COLO668 (cell line): ENCODE data around the gene DIP2A.
"Not testable (repeated sequence)": the region's sequence is repeated elsewhere in the genome, so short reads cannot be mapped to it uniquely, and the experiment has no call there.

ENCODE experiments used
- DNase-seq: peaks from one replicate; lab custom pipeline; 2025; ENCODE audit not compliant: unreplicated experiment; lab: John Stamatoyannopoulos, UW

DIP2A gene

DNA sequence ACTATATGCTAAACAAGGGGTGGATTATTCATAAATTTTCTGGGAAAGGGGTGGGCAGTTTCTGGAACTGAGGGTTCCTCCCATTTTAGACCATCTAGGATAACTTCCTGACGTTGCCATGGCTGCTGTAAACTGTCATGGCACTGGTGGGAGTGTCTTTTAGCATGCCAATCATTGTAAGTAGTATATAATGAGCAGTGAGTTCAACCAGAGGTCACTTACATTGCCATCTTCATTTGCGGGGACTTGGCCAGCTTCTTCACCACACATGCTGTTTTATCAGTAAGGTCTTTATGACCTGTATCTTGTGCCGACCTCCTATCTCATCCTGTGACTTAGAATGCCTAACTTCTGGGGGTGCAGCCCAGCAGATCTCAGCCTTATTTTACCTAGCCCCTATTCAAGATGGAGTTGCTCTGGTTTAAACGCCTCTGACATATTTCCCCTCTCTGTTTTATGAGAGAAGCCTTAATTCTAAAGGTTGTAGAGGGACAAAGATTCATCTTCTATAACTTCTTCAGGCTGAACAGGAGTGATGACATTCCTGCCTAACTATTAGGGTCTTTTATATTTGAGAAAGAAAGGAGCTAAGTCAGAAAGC, 60.4 kb downstream of the DIP2A start:
- no peak for DNase-seq

DNA sequence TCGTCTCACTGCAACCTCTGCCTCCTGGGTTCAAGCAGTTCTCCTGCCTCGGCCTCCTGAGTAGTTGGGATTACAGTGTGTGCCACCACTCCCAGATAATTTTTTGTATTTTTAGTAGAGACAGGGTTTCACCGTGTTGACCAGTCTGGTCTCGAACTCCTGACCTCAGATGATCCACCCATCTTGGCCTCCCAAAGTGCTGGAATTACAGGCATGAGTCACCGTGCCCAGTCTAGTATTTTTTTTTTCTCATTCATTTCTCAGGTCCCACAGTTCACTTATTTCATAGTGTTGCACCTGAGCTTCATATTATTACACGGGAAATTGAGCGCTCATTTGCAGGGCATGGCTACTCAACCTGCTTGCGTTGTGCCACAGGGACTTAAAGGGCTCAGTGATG, 68.7 kb downstream of the DIP2A start:
- not testable (repeated sequence) for DNase-seq

GRCh38 chr21:46527801-46528200, 69.1 kb downstream of the DIP2A start:
- no peak for DNase-seq

- no peak for DNase-seq
Observed at GRCh38 chr21:46532080-46532479, 73.4 kb downstream of the DIP2A start.

GRCh38 chr21:46537026-46537425, 78.3 kb downstream of the DIP2A start:
- DNase-seq = no peak

GRCh38 chr21:46538262-46538661, 79.6 kb downstream of the DIP2A start:
- no peak for DNase-seq

DNA sequence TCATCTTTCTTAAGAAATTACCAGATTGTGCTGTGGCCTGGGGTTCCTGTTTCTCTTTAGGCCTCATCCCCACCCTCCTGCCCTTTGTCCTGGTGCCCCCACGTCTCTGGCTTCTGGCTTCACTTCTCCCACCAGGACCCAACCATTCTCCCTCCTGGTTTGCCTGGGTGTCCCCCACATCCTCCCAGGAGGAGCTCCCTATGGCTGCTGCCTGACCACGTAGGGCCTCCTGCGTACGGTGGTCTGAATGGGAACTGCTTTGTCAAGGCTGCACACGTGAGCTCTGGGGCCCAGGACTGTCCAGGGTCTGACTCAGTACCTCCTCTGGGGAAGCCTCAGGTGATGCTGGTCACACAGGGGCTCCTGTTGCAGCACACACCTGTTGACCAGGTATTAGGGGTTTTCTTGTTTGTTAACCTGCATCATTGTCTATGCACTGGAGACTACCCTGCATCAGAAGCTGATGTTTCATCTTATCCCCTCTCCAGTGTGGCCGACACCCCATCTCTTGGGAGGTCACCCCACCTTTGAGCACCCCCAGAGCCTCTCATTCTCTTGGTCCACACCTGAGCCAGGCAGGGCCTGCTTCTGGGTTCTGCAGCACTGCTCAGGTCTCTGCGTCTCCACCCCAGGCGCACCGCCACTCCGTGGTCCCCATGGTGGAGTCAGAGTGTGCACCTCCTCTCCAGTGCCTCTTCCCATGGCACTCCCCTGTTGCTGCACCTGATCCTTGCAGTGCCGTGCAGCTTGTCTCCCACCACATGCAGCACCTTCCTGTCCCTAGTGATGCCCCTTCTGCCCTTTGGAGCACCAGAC, 80.4 kb downstream of the DIP2A start:
- DNase-seq = no peak

DNA sequence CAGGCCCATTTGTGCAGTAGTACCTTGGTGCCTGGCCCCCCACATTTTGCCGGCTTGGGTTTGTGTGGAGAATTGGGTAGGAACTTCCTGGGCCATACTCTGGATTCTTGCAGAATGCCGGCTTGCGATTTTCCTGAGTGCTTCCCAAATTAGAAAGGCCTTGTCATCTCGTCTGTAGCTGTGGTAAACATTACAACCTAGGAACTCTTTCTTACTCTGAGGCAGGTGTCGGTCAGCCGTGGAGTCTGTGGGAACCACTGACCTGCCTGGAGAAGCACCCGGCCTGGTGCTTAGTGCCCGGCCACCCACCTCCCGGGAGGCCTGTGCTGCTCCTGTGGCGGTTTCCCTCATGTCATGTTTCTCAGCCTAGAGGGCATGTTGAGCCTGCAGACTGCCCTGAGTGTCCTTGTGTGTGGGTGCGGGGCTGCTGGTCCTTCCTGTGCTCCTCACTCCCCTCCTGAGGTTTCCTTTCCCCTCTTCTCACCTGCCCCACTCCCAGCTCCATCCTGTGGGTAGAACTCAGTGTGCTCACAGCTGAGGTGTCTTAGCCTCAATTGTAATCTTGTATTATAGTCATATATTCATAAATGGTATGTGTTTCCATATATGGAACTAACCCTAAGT, 81.5 kb downstream of the DIP2A start:
- no peak for DNase-seq

DNA sequence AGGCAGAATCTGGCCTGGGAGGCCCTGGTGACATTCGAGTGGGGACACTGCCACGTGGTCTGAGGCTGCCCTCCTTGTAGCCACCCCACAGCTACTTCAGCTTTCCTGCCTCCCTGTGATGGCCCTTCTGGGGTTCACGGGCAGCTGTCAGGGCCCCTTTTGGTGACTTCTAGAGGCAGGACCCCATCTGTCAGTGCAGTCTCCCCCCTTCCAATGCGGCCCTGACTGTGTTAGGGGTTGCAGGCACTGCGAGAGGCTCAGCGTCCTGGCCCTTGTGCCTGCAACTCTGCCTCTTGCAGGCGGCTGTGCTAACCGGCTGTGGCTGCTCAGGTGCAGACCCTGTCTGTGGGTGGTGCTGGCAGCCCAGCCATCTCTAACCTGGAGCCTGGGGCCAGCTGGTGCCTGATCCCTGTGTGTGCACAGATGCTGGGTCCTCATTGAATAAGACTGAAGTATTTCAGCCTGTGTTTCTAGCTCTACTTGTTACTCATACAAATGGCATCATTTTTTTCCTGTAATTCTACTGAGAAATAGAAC, 84.0 kb downstream of the DIP2A start:
- no peak for DNase-seq

GRCh38 chr21:46543306-46543705, 84.6 kb downstream of the DIP2A start:
- DNase-seq = no peak

DNA sequence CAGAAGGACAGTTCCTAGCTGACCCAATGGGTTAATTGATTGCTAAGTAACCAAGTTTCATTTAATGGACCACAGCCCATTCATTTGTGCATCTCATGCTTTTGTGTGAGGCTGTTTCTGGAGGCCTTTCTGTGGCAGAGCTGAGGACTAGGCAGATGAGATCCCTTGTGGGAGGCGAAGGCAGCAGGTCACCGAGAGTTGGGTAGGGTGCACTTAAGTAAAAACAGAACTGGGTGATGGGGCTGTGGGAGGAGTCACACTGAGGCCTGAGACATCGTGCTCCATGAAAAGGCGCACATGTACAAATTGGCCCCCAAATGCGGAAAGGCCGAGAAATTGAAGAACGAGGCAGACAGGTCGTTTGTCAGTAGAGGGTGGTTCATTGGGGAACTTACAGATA, 85.3 kb downstream of the DIP2A start:
- DNase-seq = no peak

GRCh38 chr21:46544824-46545223, 86.1 kb downstream of the DIP2A start:
- DNase-seq = no peak

DNA sequence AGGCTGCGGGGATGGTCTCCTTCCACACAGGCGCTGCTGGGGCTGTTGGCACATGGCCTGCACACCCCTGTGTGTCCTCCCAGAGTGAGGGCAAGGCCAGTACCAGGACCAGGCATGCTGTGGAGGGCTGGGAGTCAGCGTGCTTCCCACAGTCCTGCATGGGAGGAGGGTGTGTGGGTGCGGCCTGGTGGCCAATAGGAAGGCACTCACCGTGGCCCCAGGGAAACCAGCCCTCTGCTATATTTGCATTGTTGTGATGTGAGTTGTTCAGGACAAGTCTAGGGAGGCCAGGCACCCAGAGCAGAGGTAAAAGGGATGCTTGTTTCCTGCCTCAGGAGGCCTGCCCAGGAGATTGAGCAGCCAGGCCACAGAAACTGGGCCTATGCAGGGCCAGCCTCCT, 86.7 kb downstream of the DIP2A start:
- no peak for DNase-seq

DNA sequence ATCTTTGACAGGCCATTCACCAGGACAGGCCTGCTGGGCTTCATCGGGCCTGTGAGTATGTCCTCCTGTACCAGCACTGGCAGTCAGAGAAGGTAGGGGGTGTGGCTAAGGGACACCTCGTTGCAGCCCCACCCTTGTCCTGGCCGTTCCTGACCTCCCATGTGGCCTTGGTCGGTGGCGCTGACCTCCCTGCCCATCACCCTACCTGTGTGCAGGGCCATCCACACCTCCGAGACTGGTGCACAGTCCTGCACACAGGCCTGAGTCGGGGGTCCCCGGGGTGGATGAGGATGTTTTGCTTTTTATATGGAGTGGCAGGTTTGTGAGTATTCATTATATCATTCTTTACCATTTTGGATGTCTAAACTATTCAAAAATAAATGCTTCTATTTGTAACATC, 87.2 kb downstream of the DIP2A start:
- no peak for DNase-seq

DNA sequence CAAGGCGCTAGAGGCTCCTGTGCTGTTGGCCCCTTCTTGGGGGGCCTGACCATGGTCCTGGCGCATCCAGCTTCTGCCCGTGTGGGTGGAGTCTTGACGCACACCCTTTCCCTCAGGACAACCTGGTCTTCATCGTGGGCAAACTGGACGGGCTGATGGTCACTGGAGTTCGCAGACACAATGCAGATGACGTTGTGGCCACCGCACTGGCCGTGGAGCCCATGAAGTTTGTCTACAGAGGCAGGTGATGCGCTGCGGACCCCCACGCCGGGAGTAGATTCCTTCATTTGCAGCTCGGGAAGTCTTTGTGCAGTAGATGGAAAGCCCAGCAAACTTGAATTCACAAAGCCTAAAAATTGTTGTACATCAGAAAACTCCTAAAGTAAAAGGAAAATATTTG, 88.1 kb downstream of the DIP2A start:
- no peak for DNase-seq

GRCh38 chr21:46549650-46550049, 91.0 kb downstream of the DIP2A start:
- no peak for DNase-seq

DNA sequence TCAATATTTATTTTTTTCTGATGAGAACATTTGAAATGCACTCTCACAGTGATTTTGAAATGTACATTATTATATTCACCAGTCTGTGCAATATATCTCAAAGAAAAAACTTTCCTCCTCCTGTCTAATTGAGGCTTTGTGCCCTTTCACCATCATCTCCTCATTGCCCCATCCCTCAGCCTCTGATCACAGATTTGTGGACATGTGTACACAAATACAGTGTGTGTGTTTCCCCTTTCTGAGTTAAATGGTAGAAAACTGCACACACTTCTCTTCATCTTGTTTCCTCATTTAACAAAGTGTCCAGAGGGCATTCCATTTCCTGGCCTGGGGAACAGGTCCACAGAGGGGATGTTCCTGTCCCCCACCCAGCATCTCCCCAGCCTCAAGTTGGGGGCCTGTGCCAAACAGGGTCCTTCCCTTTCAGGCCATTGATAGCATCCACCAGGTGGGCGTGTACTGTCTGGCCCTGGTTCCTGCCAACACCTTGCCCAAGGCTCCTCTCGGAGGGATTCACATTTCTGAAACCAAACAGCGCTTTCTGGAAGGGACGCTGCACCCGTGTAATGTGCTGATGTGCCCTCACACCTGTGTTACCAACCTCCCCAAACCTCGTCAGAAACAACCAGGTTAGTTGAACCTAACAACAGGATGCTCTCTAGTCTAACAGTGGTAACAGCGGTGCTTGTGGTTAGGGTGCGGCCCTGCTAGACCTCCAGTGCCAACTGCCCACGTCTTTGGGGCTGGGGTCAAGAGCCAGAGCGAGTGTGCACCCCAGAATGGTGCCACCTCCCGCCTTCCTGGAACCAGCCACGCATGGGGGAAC, 91.6 kb downstream of the DIP2A start:
- no peak for DNase-seq

- DNase-seq = no peak
Observed at GRCh38 chr21:46551636-46552241, 93.0 kb downstream of the DIP2A start.

- DNase-seq = no peak
Observed at GRCh38 chr21:46552274-46552673, 93.6 kb downstream of the DIP2A start.

DNA sequence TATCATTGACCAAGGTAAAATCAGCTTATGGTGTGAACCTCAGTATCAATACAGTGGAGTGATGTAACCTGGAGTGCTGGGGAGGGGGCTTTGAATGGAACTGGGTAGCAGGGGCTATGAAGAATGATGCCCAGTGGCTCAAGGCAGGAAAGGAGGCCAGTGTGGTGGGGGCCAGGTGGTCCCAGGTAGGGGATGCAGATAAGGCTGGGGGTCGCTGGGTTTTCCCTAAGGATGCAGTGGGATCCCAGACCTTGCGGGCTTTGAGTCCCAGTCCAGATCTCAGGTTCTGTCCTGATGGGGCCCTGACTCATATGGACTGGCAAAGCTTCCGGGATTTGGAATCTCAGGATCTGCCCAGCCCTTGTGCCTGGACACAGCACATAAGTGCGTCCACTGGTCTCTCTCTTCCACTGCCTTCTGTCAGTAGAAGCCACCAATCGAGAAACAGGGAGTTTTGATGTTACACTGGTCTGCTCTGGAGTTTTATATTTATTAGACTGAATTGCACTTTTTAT, 94.2 kb downstream of the DIP2A start:
- no peak for DNase-seq

DNA sequence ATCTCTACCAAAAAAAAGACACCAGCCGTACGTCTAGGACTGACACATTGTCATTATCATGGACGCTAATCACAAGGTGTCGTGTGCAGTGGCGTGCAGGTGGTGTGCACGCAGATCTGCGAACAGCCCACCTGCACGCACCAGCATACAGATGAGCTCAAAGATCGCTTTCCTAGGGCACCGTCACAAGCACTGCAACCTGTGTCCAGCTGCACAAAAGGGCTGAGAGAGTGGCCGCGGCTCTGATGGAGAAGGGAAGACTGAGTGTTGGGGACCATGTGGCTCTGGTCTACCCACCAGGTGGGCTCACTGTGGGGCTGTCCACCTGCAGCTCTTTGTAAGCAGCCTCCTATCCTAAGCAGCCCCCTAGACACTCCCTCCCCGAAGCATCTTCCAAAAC, 95.3 kb downstream of the DIP2A start:
- DNase-seq = no peak
